B cell (primary cell): ENCODE data around the gene GIPC3. TPM values are rescaled to one million over a fixed set of nuclear protein-coding genes. Genes with fewer than 3 reads are reported as not detected.

Experiments
- ATAC-seq: fragments of 200-7000 bp; cut with Tn5 transposase; one replicate; pipeline ENCODE4 v1.10.0; 2021; ENCODE audit warnings: low read depth, mild to moderate bottlenecking, moderate number of reproducible peaks, moderate library complexity
- CTCF ChIA-PET: fragments of 350-600 bp; sonication (Branson Sonifier 250); formaldehyde crosslinking; loops from one replicate; lab custom pipeline; 2021; ENCODE audit warnings: antibody characterized with exemption, inconsistent platforms; lab: Charles Lee
- POLR2A ChIA-PET: fragments of 350-600 bp; sonication (Branson Sonifier 250); formaldehyde crosslinking; loops from one replicate; lab custom pipeline; 2021; ENCODE audit warnings: antibody characterized with exemption; lab: Charles Lee
- DNase-seq: peaks from one replicate; pipeline ENCODE4 v3.0.0; 2013
- H2AFZ ChIP-seq: 2 replicates; pipeline ENCODE4 v1.6.1; 2012; ENCODE audit warnings: mild to moderate bottlenecking, low read depth, low read length; ENCODE audit not compliant: insufficient read depth, poor library complexity, severe bottlenecking
- H3K27ac ChIP-seq, 2 donors: 1 replicate in 1 of 2; 2 replicates in 1 of 2; pipeline ENCODE4 v1.5.1; 2012 to 2013; ENCODE audit warnings: low read length in 2 of 2, mild to moderate bottlenecking in 2 of 2, moderate library complexity in 1 of 2
- H3K27me3 ChIP-seq, 4 experiments: fragments of 200-600 bp in 1 of 4; sonication (generic) in 1 of 4; replicated peaks in 1 of 4; 1 replicate in 2 of 4; 2 replicates in 2 of 4; pipeline versions ENCODE4 v1.6.1 to v1.7.0; 2013 to 2016; ENCODE audit warnings: low read length in 3 of 4, mild to moderate bottlenecking in 2 of 4, mixed read lengths in 1 of 4, moderate library complexity in 1 of 4; ENCODE audit not compliant: insufficient read depth in 4 of 4, control insufficient read depth in 3 of 4; ENCODE audit errors: control extremely low read depth in 1 of 4
- H3K36me3 ChIP-seq, 2 experiments: replicated peaks in 1 of 2; 1 replicate in 1 of 2; 2 replicates in 1 of 2; pipeline versions ENCODE4 v1.6.1 to v1.7.1; 2013; ENCODE audit warnings: low read length in 1 of 2; ENCODE audit not compliant: insufficient read depth in 2 of 2, control insufficient read depth in 1 of 2; ENCODE audit errors: control extremely low read depth in 1 of 2, extremely low read depth in 1 of 2
- H3K4me1 ChIP-seq, 2 donors: fragments of 200-600 bp in 1 of 2; sonication (generic) in 1 of 2; 1 replicate in 1 of 2; 2 replicates in 1 of 2; pipeline versions ENCODE4 v1.5.1 to v1.6.1; 2013 to 2017; ENCODE audit warnings: low read length in 2 of 2; ENCODE audit not compliant: control insufficient read depth in 2 of 2, insufficient read depth in 2 of 2
- H3K4me2 ChIP-seq: replicated peaks from 2 replicates; pipeline ENCODE3; 2012; ENCODE audit warnings: mild to moderate bottlenecking, low read depth, low read length; ENCODE audit not compliant: poor library complexity, severe bottlenecking
- H3K4me3 ChIP-seq, 5 experiments: fragments of 200-600 bp in 1 of 5; sonication (generic) in 1 of 5; 1 replicate in 3 of 5; 2 replicates in 2 of 5; pipeline versions ENCODE4 v1.5.1 to v1.7.0; 2011 to 2016; ENCODE audit warnings: low read length in 4 of 5, mild to moderate bottlenecking in 4 of 5, low read depth in 2 of 5, control low read depth in 1 of 5, moderate library complexity in 1 of 5; ENCODE audit not compliant: insufficient read depth in 1 of 5; ENCODE audit errors: control extremely low read depth in 1 of 5, extremely low read depth in 1 of 5
- H3K79me2 ChIP-seq: fragments of 200-600 bp; sonication (generic); one replicate; pipeline ENCODE4 v1.6.0; 2016; ENCODE audit warnings: low read length; ENCODE audit not compliant: control insufficient read depth, insufficient read depth
- H3K9ac ChIP-seq: fragments of 200-600 bp; sonication (generic); 2 replicates; pipeline ENCODE4 v1.6.1; 2017; ENCODE audit warnings: mild to moderate bottlenecking, low read length, moderate library complexity
- H3K9me3 ChIP-seq, 3 donors: one replicate each; pipeline versions ENCODE4 v1.6.1 to v1.7.1; 2013; ENCODE audit warnings: low read length in 2 of 3; ENCODE audit not compliant: control insufficient read depth in 2 of 3, insufficient read depth in 1 of 3; ENCODE audit errors: control extremely low read depth in 1 of 3
- H4K20me1 ChIP-seq: 2 replicates; pipeline ENCODE4 v1.6.0; 2012; ENCODE audit warnings: mild to moderate bottlenecking, low read length; ENCODE audit not compliant: insufficient read depth, control insufficient read depth, poor library complexity, severe bottlenecking
- H3K27ac Mint-ChIP-seq: one replicate; pipeline ENCODE4 v1.8.0; 2021; ENCODE audit warnings: mixed read lengths
- H3K27me3 Mint-ChIP-seq: one replicate; pipeline ENCODE4 v1.8.0; 2021; ENCODE audit warnings: mixed read lengths
- H3K4me1 Mint-ChIP-seq: one replicate; pipeline ENCODE4 v1.8.0; 2021; ENCODE audit warnings: mixed read lengths
- H3K4me3 Mint-ChIP-seq: one replicate; pipeline ENCODE4 v1.8.0; 2021; ENCODE audit warnings: mixed read lengths
- H3K9me3 Mint-ChIP-seq: one replicate; pipeline ENCODE4 v1.8.0; 2022; ENCODE audit warnings: mixed read lengths; ENCODE audit not compliant: insufficient read depth
- EZH2 ChIP-seq: IDR thresholded peaks from 2 replicates; pipeline ENCODE4 v1.6.1; 2012; ENCODE audit warnings: borderline replicate concordance, low read depth, mild to moderate bottlenecking, moderate library complexity, low read length; ENCODE audit not compliant: insufficient read depth, poor library complexity, severe bottlenecking
- WGBS: methylation state at CpG from one replicate; pipeline ENCODE4 v1.1.5; 2013; ENCODE audit warnings: missing lambda C conversion rate; ENCODE audit not compliant: insufficient coverage; 5-methylcytosine and 5-hydroxymethylcytosine counted together
- intact Hi-C: fragments of 100-400 bp; cut with micrococcal nuclease; formaldehyde crosslinking; loops from one replicate; pipeline ENCODE4 v1.10.0; 2022
- polyA plus RNA-seq: library from polyadenylated mRNA; depleted of rRNA; stranded (reverse); fragments of >200 nt; gene quantifications from 2 replicates; pipeline ENCODE4 v1.2.3, GENCODE V29; 2012
- total RNA-seq, 2 donors: library from RNA; stranded (reverse); fragments of 120-200 nt in 1 of 2; gene quantifications; 1 replicate in 1 of 2; 2 replicates in 1 of 2; pipeline versions ENCODE4 v1.2.3 to v1.2.4, GENCODE V29; 2013 to 2022
- TF ChIP-seq, protein P1 (sequence below): fragments of 200-600 bp; IDR thresholded peaks from one replicate; pipeline ENCODE4 v1.8.0; 2022; ENCODE audit warnings: antibody characterized with exemption, mild to moderate bottlenecking

Gene GIPC3
- total and polyA plus RNA-seq, 2 donors (not counting 1 experiment from before 2014, with no cell fraction given), result 0.47 to 0.48 TPM

DNA sequence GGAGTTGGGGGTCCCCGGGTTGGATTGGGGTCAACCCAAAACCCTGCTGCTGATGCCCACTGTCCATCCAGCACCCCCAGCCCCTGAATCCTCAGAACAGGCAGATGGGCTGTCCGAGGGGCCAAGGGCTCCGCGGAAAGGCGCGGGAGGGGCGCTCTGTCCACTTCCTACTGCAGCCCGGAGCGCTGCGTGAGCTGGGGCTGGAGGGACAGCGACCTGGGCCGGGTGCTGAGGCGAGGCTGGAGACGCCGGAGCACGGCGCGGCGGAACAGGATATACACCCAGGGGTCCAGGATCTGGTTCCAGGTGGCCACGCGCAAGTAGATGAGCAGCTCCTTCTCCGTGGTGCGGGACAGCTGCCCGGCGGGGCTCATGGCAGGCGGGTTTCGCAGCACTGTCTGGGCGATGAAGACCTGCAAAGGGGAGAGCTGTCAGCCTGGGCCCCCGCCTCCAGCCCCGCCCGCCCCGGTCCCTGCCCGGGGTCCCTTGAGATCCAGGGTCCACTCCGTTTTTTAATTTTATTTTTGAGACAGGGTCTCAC, 10.3 kb downstream of the GIPC3 start:
- H3K79me2 ChIP-seq, result no peaks in the 10 kb centered on the region
- H3K4me1 ChIP-seq, result no peaks in the 10 kb centered on the region
- ATAC-seq (no peak), DNase-seq (no peak)
- no peaks in the 10 kb centered on the region for H4K20me1 ChIP-seq
- H3K9ac ChIP-seq, result no peak overlapping the region
- no peak overlapping the region for H3K4me3 Mint-ChIP-seq
- H3K9me3 Mint-ChIP-seq, result no peaks in the 10 kb centered on the region
- no peak overlapping the region for H3K4me2 ChIP-seq
- TF ChIP-seq EZH2, result no peak
- CTCF ChIA-PET, result interaction anchor here (0.7 to 0.9 kb wide), 2 partner anchors 11 to 101 kb away, joined by 3 read pairs; no protein-coding TSS in a partner anchor
- H3K27me3 ChIP-seq, result no peaks in the 10 kb centered on the region
- intact Hi-C loops, result no loop called here
- no peak overlapping the region for H3K27ac Mint-ChIP-seq
- H3K27ac ChIP-seq, result no peak overlapping the region
- no peaks in the 10 kb centered on the region for H3K27me3 Mint-ChIP-seq
- H3K4me1 Mint-ChIP-seq, result no peaks in the 10 kb centered on the region
- peaks cover 0 to 14% (median 0%) of the 10 kb centered on the region in 3 donors for H3K9me3 ChIP-seq
- 95% methylated on average over 33 of the region's 34 CpGs for WGBS
- POLR2A ChIA-PET, result interaction anchor here (0.5 kb wide), 1 partner anchor 103 kb away, joined by 3 read pairs; no protein-coding TSS in a partner anchor
- no peaks in the 10 kb centered on the region for H3K36me3 ChIP-seq
- H3K4me3 ChIP-seq, result no peak overlapping the region
- H2AFZ ChIP-seq, result no peak overlapping the region

DNA sequence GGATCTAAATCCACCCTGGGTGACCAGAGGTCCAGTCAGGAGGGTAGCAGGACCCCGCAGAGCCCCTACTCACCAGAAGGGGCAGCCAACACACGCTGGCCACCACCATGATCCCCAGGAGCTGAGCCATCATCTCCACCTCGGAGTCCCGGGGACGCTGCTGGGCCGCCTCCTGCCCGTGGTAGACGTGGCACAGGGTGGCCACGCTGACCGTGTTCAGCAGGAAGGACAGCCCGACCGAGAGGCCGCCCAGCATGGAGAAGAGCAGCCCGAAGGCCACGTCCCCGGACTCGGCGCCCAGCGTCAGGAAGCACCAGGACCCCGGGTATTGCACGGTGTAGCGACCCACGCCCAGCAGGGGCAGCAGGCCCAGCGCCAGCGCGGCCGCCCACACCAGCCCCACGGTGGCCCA, 14.5 kb downstream of the GIPC3 start:
- Histone ChIP-seq H3K36me3 (no peaks in the 10 kb centered on the region), H3K4me2 (no peak overlapping the region), H3K4me3 (no peak overlapping the region), H3K9ac (no peak overlapping the region), H3K4me1 (peaks cover 5 to 8% of the 10 kb centered on the region in 2 donors), H3K27me3 (no peaks in the 10 kb centered on the region), H3K27ac (no peak overlapping the region), H3K9me3 (peaks cover 0 to 7% (median 0%) of the 10 kb centered on the region in 3 donors), H2AFZ (no peak overlapping the region), H4K20me1 (no peaks in the 10 kb centered on the region), H3K79me2 (no peaks in the 10 kb centered on the region)
- WGBS, result 97% methylated on average over 28 of the region's 28 CpGs
- Mint-ChIP-seq H3K27me3 (no peaks in the 10 kb centered on the region), H3K9me3 (no peaks in the 10 kb centered on the region), H3K27ac (no peak overlapping the region), H3K4me1 (no peaks in the 10 kb centered on the region), H3K4me3 (no peak overlapping the region)
- ChIA-PET CTCF (no interaction called here), POLR2A (no interaction called here)
- no peak for TF ChIP-seq EZH2
- TF ChIP-seq, protein P1, sequence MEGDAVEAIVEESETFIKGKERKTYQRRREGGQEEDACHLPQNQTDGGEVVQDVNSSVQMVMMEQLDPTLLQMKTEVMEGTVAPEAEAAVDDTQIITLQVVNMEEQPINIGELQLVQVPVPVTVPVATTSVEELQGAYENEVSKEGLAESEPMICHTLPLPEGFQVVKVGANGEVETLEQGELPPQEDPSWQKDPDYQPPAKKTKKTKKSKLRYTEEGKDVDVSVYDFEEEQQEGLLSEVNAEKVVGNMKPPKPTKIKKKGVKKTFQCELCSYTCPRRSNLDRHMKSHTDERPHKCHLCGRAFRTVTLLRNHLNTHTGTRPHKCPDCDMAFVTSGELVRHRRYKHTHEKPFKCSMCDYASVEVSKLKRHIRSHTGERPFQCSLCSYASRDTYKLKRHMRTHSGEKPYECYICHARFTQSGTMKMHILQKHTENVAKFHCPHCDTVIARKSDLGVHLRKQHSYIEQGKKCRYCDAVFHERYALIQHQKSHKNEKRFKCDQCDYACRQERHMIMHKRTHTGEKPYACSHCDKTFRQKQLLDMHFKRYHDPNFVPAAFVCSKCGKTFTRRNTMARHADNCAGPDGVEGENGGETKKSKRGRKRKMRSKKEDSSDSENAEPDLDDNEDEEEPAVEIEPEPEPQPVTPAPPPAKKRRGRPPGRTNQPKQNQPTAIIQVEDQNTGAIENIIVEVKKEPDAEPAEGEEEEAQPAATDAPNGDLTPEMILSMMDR, result no peak
- ATAC-seq, result no peak
- no peak for DNase-seq
- intact Hi-C loops, result no loop called here
